GM12878 (cell line): ENCODE data around the gene INF2. TPM values are rescaled to one million over a fixed set of nuclear protein-coding genes. Genes with fewer than 3 reads are reported as not detected.

Experiments
- EGR1 ChIP-seq, 2 experiments: IDR thresholded peaks; 1 replicate in 1 of 2; 2 replicates in 1 of 2; pipeline ENCODE4 v1.6.1; 2011 to 2012; ENCODE audit warnings: low read depth in 2 of 2, low read length in 2 of 2, borderline replicate concordance in 1 of 2, mild to moderate bottlenecking in 1 of 2, moderate library complexity in 1 of 2
- HDAC6 ChIP-seq: fragments of 200-600 bp; sonication (generic); IDR thresholded peaks from one replicate; pipeline ENCODE4 v1.8.0; 2017; ENCODE audit warnings: antibody characterized with exemption; ENCODE audit not compliant: unreplicated experiment
- LARP7 ChIP-seq: fragments of 450-650 bp; IDR thresholded peaks from 2 replicates; pipeline ENCODE4 v1.6.1; 2017; ENCODE audit warnings: mild to moderate bottlenecking
- MTA3 ChIP-seq: IDR thresholded peaks from 2 replicates; pipeline ENCODE4 v1.6.1; 2012; ENCODE audit warnings: low read length, inconsistent platforms, borderline replicate concordance
- NR2F1 ChIP-seq: fragments of 450-650 bp; conservative IDR thresholded peaks from 2 replicates; pipeline ENCODE4 v1.6.1; 2017; ENCODE audit warnings: mild to moderate bottlenecking
- POLR2A ChIP-seq: IDR thresholded peaks from 2 replicates; pipeline ENCODE4 v1.6.1; 2011; ENCODE audit warnings: low read depth, mild to moderate bottlenecking, low read length
- RAD21 ChIP-seq: IDR thresholded peaks from 2 replicates; pipeline ENCODE4 v1.6.1; 2011; ENCODE audit warnings: mild to moderate bottlenecking, low read depth, low read length, moderate library complexity; ENCODE audit not compliant: insufficient read depth
- SMARCA5 ChIP-seq: fragments of 450-650 bp; IDR thresholded peaks from 2 replicates; pipeline ENCODE4 v1.6.1; 2017; ENCODE audit warnings: mild to moderate bottlenecking
- STAT1 ChIP-seq: fragments of 450-650 bp; conservative IDR thresholded peaks from 2 replicates; pipeline ENCODE4 v1.6.1; 2014; ENCODE audit warnings: antibody characterized with exemption, mild to moderate bottlenecking
- polyA plus RNA-seq, 11 experiments: library from polyadenylated mRNA; depleted of rRNA in 4 of 11; unstranded in 6 of 11; stranded (reverse) in 5 of 11; fragments of >200 nt; fragmentation: Nextera tagmentation in 4 of 11; fragmentation: Illumina TruSeq in 1 of 11; extraction: Ambion mirVana in 4 of 11; extraction: Trizol in 1 of 11; gene quantifications; 1 replicate in 1 of 11; 2 replicates in 10 of 11; pipeline versions ENCODE4 v1.2.1 to v1.2.3, GENCODE V29; 2011 to 2016; ENCODE audit warnings: inconsistent platforms in 2 of 11, missing spikeins in 2 of 11, low read depth in 1 of 11
- total RNA-seq, 4 experiments: library from RNA; depleted of rRNA in 3 of 4; stranded (reverse); fragments of >200 nt in 3 of 4; fragmentation: Illumina TruSeq in 1 of 4; extraction: Trizol in 1 of 4; gene quantifications; 2 replicates each; pipeline versions ENCODE4 v1.2.1 to v1.2.3, GENCODE V29; 2013 to 2021
- TF ChIP-seq, protein P1 (sequence below): fragments of 450-650 bp; formaldehyde crosslinking; IDR thresholded peaks from 2 replicates; pipeline ENCODE4 v1.5.0; 2022; ENCODE audit warnings: mild to moderate bottlenecking, missing genetic modification characterization
- TF ChIP-seq, protein P2 (sequence below): IDR thresholded peaks from 2 replicates; pipeline ENCODE4 v1.6.1; 2011; ENCODE audit warnings: low read depth, low read length, improper control_type of control experiment, borderline replicate concordance
- TF ChIP-seq, protein P3 (sequence below): IDR thresholded peaks from 2 replicates; pipeline ENCODE4 v1.6.1; 2012; ENCODE audit warnings: low read depth, low read length, improper control_type of control experiment

The INF2 gene
- total and polyA plus RNA-seq, 10 of the 15 experiments (the other 5 are each of a cell fraction or from before 2014, with no cell fraction given): 0.72 to 43.2 (median 8.3) TPM

DNA sequence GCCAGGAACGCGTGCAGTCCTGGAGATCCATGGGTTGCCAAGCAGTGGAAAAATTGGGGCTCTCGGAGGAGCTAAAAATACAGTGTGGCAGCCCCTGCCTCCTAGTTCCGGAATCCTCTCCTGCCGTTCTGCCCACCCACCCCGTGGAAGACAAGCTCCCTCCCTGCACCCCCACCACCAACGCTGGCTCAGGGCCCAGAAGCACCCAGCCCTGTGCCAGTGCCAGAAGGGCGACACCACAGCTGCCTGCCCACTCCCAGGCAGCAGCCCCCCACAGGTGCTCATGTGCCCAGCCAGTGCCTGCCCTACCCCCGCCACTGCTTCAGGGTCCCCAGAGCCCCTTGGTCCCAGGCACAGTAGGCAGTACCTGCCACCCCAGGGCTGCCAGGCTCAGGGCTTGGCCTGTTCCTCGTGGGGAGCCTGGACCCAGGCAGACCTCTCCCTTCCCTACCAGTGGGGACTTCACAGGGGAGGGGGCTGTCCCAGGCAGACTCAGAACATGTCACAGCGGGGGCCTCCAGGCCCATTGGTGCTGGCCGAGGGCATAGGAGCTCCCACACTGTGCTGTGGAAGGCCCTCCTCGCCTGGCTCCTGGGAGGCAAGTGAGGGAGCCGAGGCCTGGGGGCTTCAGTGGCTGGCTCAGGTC lies 7.4 kb downstream of the INF2 start (continued):
- TF ChIP-seq MTA3 (no peak), POLR2A (no peak), STAT1 (no peak), EGR1 (IDR thresholded peaks at IDR 0.05; ENCODE audit: borderline replicate concordance in 1 of 2, low read depth in 2 of 2, low read length in 2 of 2) (no peak), LARP7 (no peak), HDAC6 (no peak), RAD21 (no peak), SMARCA5 (no peak), NR2F1 (no peak)
- TF ChIP-seq, protein P1, sequence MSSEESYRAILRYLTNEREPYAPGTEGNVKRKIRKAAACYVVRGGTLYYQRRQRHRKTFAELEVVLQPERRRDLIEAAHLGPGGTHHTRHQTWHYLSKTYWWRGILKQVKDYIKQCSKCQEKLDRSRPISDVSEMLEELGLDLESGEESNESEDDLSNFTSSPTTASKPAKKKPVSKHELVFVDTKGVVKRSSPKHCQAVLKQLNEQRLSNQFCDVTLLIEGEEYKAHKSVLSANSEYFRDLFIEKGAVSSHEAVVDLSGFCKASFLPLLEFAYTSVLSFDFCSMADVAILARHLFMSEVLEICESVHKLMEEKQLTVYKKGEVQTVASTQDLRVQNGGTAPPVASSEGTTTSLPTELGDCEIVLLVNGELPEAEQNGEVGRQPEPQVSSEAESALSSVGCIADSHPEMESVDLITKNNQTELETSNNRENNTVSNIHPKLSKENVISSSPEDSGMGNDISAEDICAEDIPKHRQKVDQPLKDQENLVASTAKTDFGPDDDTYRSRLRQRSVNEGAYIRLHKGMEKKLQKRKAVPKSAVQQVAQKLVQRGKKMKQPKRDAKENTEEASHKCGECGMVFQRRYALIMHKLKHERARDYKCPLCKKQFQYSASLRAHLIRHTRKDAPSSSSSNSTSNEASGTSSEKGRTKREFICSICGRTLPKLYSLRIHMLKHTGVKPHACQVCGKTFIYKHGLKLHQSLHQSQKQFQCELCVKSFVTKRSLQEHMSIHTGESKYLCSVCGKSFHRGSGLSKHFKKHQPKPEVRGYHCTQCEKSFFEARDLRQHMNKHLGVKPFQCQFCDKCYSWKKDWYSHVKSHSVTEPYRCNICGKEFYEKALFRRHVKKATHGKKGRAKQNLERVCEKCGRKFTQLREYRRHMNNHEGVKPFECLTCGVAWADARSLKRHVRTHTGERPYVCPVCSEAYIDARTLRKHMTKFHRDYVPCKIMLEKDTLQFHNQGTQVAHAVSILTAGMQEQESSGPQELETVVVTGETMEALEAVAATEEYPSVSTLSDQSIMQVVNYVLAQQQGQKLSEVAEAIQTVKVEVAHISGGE (CRISPR knock-in tag): no peak
- TF ChIP-seq, protein P2, sequence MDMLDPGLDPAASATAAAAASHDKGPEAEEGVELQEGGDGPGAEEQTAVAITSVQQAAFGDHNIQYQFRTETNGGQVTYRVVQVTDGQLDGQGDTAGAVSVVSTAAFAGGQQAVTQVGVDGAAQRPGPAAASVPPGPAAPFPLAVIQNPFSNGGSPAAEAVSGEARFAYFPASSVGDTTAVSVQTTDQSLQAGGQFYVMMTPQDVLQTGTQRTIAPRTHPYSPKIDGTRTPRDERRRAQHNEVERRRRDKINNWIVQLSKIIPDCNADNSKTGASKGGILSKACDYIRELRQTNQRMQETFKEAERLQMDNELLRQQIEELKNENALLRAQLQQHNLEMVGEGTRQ: no peak
- TF ChIP-seq, protein P3, sequence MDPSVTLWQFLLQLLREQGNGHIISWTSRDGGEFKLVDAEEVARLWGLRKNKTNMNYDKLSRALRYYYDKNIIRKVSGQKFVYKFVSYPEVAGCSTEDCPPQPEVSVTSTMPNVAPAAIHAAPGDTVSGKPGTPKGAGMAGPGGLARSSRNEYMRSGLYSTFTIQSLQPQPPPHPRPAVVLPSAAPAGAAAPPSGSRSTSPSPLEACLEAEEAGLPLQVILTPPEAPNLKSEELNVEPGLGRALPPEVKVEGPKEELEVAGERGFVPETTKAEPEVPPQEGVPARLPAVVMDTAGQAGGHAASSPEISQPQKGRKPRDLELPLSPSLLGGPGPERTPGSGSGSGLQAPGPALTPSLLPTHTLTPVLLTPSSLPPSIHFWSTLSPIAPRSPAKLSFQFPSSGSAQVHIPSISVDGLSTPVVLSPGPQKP: no peak
